ENCODE measurements around the gene GABRA5.

DNA sequence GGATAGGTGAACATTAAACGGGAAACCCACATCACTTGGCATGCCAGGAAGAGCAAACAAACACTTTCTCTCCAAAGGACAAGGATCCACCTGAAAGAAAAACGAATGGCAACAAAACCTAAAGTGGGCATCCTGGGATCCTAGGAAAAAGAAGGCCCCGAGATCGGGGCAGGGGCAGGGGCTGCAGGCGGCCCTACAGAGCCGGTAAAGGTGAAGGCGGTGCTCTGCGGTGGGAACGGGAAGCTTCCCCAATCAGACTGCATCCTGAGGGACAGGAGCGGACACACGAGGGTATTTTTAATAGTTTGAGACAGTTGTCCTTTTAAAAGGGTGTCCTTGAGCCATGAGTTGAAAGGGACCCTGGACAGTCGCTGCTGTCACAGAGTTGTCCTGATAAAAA, 24.9 kb upstream of the GABRA5 start:
- TF ChIP-seq, protein P1, sequence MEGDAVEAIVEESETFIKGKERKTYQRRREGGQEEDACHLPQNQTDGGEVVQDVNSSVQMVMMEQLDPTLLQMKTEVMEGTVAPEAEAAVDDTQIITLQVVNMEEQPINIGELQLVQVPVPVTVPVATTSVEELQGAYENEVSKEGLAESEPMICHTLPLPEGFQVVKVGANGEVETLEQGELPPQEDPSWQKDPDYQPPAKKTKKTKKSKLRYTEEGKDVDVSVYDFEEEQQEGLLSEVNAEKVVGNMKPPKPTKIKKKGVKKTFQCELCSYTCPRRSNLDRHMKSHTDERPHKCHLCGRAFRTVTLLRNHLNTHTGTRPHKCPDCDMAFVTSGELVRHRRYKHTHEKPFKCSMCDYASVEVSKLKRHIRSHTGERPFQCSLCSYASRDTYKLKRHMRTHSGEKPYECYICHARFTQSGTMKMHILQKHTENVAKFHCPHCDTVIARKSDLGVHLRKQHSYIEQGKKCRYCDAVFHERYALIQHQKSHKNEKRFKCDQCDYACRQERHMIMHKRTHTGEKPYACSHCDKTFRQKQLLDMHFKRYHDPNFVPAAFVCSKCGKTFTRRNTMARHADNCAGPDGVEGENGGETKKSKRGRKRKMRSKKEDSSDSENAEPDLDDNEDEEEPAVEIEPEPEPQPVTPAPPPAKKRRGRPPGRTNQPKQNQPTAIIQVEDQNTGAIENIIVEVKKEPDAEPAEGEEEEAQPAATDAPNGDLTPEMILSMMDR (IDR thresholded peaks at IDR 0.05): no peak
- TF ChIP-seq EZH2 (IDR thresholded peaks at IDR 0.05; ENCODE audit: borderline replicate concordance, insufficient read depth, low read depth, low read length, poor library complexity, severe bottlenecking): no peak

Measured in B cell (primary cell).